Urinary bladder (tissue), 4 donors: ENCODE measurements around the gene TMEM235. TPM values are rescaled to one million over a fixed set of nuclear protein-coding genes. Genes with fewer than 3 reads are reported as not detected.

Experiments used
- DNase-seq: peaks from one replicate; pipeline ENCODE4 v3.0.0-alpha.2; 2015; ENCODE audit errors: extremely low spot score
- H3K27ac ChIP-seq: one replicate; pipeline ENCODE4 v1.5.1; 2013; ENCODE audit warnings: low read depth, mild to moderate bottlenecking, moderate library complexity
- H3K36me3 ChIP-seq: one replicate; pipeline ENCODE4 v1.6.1; 2013; ENCODE audit warnings: mild to moderate bottlenecking, moderate library complexity; ENCODE audit not compliant: insufficient read depth
- H3K4me1 ChIP-seq: one replicate; pipeline ENCODE4 v1.6.1; 2013; ENCODE audit warnings: mild to moderate bottlenecking, moderate library complexity; ENCODE audit not compliant: insufficient read depth
- H3K4me3 ChIP-seq: one replicate; pipeline ENCODE4 v1.5.1; 2013; ENCODE audit warnings: low read depth, low read length
- WGBS: extraction: QIAGEN DNeasy Blood & Tissue Kit; methylation state at CpG from one replicate; pipeline ENCODE4 v1.1.7; 2013; 5-methylcytosine and 5-hydroxymethylcytosine counted together
- polyA plus RNA-seq: library from polyadenylated mRNA; stranded (reverse); fragments of 200-250 nt; gene quantifications from one replicate; pipeline ENCODE4 v1.2.3, GENCODE V29; 2013
- total RNA-seq: library from RNA; depleted of rRNA; stranded (reverse); fragments of >200 nt; gene quantifications from one replicate; pipeline ENCODE4 v1.2.3, GENCODE V29; 2014
- donor health status: healthy with polysubstance abuse.
- donor health status: healthy.

The TMEM235 gene
- total and polyA plus RNA-seq, 2 donors = not detected

DNA sequence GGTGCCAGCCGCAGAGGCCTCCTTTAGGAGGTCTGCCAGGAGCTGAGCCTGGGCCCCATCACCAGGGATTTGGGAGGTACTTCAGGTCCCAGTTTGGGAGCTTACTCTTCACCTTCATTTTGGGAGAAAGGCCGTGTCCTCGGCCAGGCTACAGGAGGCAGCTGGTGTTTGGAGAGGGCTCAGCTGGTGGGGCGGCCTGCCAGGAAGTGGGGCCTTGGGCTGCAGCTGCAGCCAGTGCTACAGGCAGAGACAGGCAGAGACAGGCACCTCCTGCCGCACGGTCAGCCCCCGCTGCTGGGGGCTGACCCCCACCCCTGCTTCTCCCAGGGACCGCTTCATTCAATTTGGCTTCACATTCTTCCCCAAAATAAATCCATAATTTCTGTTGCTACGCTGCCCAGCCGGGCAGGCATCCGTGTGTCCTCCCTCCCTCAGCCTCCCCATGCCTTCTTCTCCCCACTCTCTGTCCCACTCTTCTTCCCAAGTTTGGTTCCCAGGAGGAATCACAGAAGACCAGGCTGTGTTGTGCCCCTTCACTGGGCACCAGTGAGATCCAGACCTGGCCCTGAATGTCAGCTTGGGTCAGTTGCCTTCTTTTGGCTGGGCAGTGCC is 6.1 kb downstream of the TMEM235 start:
- H3K36me3 ChIP-seq = no peaks in the 10 kb centered on the region
- no peak overlapping the region for H3K4me3 ChIP-seq
- no peak for DNase-seq
- WGBS = 58% methylated on average over 11 of the region's 11 CpGs
- H3K4me1 ChIP-seq = no peaks in the 10 kb centered on the region
- no peak overlapping the region for H3K27ac ChIP-seq

DNA sequence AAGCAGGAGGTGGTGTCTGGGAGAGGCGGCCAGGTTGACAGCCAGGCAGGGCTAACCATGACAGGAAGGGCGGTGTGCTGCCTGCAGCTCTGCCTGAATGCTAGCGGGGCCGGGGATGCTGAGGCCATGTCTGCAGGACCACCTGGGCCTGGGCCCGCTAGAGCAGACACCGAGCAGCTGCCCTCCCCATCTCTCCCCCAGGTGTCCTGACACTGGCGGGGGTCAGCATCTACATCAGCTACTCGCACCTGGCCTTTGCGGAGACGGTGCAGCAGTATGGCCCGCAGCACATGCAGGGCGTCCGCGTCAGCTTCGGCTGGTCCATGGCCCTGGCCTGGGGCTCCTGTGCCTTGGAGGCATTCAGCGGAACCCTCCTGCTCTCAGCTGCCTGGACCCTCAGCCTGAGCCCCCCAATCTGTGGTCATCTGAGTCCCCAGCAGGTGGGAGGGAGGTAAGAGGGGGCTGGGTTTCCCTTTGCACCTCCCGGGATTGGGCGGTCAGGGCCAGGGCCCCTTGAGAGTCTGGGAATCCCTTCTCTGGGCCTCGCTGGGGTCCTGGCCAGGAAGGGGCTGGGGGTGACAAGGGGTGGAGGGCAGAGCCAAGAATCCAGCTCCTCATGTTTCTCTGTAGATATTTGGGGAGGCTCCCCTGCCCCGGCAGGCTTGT is 7.5 kb downstream of the TMEM235 start:
- no peaks in the 10 kb centered on the region for H3K4me1 ChIP-seq
- no peak overlapping the region for H3K4me3 ChIP-seq
- 89% methylated on average over 20 of the region's 20 CpGs for WGBS
- no peaks in the 10 kb centered on the region for H3K36me3 ChIP-seq
- no peak overlapping the region for H3K27ac ChIP-seq
- no peak for DNase-seq

DNA sequence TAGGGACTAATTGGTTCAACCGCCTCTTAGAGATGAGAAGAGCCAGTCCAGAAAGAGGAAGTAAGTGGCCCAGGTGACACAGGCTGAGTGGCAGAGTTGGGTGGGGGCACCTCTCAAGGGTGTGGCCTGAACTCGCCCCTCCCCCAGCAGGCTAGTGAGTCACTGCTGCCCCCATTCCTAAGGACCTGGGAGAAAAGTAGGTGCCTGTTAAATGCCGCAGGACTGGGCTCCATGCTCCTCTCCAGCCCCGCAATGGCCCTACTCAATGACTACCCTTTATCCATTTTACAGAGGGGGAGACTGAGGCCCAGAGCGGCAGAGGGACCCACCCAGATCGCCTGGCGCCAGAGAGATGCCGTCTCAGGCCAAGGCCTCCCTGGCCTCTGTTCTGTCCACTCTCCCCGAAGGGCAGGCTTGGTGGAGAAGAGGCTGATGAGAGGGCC is 8.1 kb downstream of the TMEM235 start:
- no peaks in the 10 kb centered on the region for H3K36me3 ChIP-seq
- H3K4me1 ChIP-seq = no peaks in the 10 kb centered on the region
- no peak overlapping the region for H3K4me3 ChIP-seq
- 93% methylated on average over 9 of the region's 9 CpGs for WGBS
- H3K27ac ChIP-seq = no peak overlapping the region
- DNase-seq = no peak

DNA sequence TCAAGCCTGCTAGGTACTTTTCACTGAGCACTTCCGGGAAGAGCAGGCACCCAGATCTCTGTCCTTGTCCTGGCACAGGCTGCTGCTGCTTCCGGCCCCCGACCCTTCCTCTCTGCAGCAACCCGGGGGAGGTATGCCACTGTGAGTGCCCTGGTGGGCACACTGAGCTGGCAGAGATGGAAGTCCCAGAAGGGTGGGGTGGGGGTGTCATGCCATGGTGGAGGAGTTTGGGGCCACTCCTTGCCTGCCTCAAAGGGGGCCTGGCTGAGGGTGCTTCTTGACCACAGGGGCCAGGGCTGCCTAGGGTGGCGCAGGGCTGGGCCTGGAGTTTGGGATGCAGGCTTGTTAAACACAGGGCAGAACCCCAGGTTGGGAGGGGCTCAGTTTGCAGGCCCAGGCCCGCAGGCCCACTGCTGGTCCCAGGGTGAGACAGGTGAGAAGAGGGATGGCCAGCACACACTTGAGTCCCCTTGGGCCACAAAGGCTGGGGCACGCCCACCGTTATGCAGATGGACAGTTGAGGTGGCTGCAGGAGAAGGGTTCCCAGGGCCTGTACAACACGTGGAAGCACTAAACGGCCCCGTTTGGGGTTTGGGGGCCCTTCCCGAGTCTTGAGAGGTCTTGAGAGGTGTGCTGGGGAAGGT is 8.7 kb downstream of the TMEM235 start:
- no peak overlapping the region for H3K27ac ChIP-seq
- H3K36me3 ChIP-seq = no peaks in the 10 kb centered on the region
- DNase-seq = no peak
- no peak overlapping the region for H3K4me3 ChIP-seq
- WGBS = 78% methylated on average over 12 of the region's 12 CpGs
- no peaks in the 10 kb centered on the region for H3K4me1 ChIP-seq

DNA sequence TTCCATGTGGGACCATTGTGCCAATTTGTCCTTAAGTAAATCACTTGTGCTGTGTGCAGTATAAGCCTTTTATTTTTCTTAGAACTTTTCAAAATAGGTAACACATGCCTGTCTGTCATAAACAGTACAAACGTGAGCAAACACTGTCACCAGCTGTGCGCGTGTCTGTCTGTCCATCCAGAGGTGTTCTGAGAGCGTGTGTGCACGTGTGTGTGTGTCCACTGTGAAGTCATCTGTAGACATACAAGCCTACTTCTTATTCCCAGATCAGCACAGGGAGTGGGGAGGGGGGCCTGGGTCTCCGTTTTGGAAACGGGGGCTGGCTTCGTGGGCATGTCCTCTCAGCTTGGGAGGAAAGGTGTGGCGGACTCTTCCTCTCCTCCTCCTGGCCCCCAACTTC is 9.4 kb downstream of the TMEM235 start:
- no peak overlapping the region for H3K4me3 ChIP-seq
- no peak for DNase-seq
- WGBS = 81% methylated on average over 9 of the region's 9 CpGs
- H3K27ac ChIP-seq = no peak overlapping the region
- H3K4me1 ChIP-seq = no peaks in the 10 kb centered on the region
- no peaks in the 10 kb centered on the region for H3K36me3 ChIP-seq

DNA sequence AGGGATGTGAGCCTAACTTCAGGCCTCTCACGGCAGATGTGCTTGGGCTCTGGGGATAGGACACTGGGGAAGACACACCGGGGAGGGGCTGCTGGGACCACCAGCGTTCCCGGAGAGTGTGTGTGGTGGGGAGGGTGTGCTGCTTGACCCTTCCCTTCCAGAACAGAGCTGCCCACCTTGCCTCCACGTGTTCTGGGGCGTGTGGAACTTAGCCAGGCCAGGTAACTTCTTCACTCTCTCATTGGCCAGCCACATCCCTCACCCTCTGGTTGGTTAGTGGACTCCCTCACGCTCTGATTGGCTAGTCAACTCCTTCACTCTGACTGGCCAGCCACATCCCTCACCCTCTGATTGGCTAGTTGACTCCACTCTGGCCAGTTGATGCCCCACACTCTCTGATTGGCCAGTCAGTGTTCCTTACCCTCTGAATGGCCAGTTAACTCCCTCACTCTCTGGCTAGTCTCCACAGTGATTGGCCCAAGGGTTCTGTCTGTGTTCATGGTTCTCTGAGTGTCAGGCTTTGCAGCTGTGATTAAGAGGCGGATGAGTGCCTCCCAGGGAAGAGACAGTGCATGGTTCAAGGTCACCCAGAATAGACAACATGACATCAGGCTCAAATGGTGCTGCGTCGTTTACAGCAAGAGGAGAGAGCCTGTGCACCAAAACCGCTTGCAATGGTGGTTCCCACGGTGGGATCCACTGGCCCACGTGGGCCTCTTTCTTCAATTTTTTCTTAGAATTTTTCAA is 10.0 kb downstream of the TMEM235 start:
- DNase-seq = no peak
- H3K27ac ChIP-seq = no peak overlapping the region
- WGBS = 83% methylated on average over 13 of the region's 13 CpGs
- H3K4me1 ChIP-seq = no peaks in the 10 kb centered on the region
- H3K36me3 ChIP-seq = no peaks in the 10 kb centered on the region
- H3K4me3 ChIP-seq = no peak overlapping the region

DNA sequence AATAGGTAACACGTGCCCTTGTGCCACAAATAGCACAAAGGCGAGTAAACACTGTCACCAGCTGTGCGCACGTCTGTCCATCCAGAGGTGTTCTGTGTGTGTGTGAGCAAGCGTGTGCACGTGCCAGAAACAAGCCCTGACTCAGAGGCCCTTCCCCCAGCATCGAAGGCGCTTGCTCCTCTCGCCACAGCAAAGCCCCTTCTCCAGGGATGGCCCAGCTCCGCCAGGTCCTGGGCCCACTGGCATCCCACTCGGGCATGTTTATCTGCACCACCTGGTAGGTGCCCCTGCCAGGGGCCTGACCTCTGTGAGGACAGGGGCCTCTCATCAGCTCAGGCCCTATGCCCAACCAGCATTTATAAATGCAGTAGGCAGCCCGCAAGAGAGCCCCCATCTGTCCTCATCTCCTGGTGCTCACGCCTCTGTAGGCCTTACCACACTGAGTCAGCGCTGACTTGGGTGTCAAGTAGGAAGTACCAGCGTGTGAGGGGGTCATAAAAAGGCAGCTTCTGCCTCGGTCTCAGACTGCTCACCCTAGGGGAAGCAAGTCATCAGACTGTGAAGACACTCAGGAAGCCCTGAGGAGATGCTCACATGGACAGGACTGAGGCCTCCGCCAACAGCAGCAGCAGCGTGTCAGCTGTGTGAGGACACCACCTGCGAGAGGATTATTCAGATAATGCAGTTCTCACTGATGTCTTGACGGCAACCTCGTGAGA is 10.8 kb downstream of the TMEM235 start:
- Histone ChIP-seq H3K36me3 (no peaks in the 10 kb centered on the region), H3K4me3 (no peak overlapping the region), H3K27ac (no peak overlapping the region), H3K4me1 (no peaks in the 10 kb centered on the region)
- no peak for DNase-seq
- 77% methylated on average over 21 of the region's 21 CpGs for WGBS

DNA sequence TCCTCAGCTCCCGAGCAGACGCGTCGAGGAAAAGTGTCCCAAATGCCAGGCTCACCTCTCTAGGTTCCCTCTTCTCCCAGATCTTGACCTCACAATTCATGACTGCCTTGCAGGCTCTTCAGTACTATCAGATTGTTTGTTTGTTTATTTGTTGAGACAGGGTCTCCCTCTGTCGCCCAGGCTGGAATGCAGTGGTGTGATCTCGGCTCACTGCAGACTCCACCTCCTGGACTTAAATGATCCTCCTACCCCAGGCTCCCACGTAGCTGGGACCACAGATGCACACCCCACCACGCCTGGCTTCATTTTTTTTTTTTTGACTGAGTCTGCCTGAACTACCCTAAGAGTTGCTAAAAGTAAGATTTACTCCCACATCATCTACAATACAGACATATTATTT is 15.9 kb downstream of the TMEM235 start:
- no peak overlapping the region for H3K27ac ChIP-seq
- no peaks in the 10 kb centered on the region for H3K36me3 ChIP-seq
- DNase-seq = no peak
- H3K4me3 ChIP-seq = no peak overlapping the region
- WGBS = 70% methylated on average over 8 of the region's 8 CpGs
- no peaks in the 10 kb centered on the region for H3K4me1 ChIP-seq

DNA sequence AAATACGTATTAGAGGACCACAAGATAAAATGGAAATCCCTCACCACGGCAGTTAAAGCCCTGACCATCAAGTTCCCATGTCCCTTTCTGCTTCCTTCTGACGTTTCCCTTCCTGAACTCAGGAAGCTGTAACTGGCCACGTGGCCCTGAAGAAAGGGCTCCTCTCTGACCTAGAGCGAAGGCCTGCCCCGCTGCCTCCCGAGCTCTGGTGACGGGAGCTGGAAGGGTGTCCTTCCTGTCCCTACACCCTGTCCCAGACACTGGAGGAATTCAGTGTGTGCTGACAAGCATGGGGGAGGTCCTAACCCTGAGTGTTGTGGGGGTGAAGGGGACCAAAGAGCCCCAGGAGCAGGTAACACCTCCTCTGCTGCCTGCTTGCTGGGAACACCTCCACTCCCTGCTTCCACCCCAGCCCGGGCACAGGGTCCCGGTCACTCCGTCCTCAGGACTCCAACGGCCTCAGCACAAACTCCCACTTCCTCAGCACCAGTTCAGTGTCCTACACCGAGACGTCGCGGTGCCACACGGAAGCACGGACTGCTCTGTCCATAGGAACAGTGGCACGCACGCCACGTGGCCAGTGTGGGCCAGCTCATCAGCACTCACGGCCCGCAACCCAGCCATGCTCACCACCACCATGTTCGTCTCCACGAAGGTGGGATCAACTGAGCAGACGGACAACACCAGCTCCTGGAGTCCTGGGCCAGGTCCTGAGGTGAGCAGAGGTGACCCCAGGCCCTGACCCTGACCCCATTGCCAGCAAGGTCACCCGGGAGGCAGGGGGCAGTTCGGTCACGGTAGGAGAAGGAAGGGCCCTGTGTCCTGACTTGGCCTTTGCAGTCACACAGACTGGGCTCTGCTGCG is 16.9 kb downstream of the TMEM235 start:
- 77% methylated on average over 30 of the region's 30 CpGs for whole genome bisulfite sequencing
- no peak for DNase-seq
- no peak overlapping the region for H3K27ac ChIP-seq

DNA sequence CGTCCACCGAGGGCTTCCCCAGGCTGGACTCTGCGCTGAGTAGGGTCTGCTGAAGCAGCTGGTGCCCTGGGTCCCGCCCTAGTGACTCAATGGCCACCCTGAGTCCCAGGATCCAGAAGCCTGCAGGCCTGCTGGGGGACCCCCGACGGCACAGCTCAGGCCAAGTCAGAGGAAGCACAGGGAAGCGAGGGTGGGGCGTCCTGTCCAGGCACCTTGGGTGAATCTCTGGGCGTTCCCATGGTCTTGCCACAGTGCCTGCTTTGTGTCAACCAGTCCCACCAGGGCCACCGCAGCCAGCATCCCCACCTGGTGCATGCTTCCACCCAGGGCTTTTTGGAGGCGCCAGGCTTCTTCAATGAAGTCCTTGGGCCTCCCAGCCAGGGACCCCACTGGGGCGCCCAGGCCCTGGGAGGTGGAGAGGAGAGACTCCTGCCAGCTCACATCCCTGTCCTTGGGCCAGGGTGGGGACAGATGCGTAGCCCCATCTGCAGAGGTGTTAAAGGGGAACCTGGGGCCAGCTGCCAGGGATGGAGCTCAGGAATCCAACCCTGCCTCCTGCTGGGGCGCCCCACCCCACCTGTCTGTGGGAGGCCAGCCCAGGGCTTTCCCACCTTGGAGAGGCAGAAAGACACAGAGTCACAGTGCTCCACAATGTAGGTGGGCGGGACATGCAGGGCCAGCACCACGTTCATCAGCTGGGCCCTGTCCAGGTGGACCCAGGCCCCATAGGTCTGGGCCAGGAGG is 17.8 kb downstream of the TMEM235 start:
- Histone ChIP-seq H3K4me3 (no peak overlapping the region), H3K36me3 (no peaks in the 10 kb centered on the region), H3K27ac (no peak overlapping the region), H3K4me1 (no peaks in the 10 kb centered on the region)
- no peak for DNase-seq
- 79% methylated on average over 16 of the region's 16 CpGs for WGBS

More for the DNA sequence above, 16.9 kb downstream of the TMEM235 start:
- H3K4me1 ChIP-seq = no peaks in the 10 kb centered on the region
- no peak overlapping the region for H3K4me3 ChIP-seq
- H3K36me3 ChIP-seq = no peaks in the 10 kb centered on the region

DNA sequence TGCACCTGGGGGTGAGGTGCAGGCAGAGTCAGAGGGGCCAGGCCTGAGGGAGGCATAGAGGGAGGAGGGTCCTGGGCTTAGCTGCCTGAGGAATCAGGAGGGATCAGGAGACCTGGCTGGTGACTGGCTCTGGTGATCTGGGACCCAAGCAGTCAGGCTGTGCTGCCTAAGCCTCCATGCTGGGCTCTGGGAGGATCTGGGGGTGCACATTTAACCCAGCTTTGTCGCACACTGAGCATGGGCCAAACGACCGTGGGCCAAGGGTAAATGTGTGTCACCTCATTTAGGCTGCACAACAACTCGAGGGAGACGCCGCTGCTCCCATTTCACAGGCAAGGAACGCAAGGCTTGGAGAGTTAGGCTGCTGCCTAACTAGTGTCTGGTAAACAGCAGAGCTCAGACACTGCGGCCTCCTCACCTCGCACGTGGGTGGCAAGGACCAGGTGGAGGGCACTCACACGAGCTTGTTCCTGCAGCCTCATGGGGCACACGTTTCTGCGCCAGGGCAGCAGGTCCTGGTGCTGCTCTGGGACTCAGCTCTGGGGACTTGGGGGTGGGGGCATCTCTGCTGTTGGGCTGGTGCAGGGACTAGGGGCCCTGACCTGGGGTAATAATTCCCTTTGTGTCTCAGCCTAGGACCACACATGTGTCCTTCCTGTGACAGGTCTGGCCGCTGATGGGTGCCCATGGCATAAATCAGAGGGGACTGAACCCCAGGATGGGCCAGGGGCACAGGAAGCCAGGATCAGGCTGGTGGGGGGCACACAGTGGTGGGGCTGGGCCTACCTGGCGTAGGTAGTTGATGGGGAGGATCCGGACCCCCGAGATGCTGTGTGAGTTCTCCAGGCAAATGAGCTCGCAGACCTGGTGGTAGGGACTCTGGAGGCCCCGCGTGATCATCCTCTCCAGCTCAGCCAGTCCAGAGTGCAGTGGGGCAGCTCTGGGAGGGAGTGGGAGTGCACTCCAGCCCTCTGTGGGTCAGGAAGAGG is 18.7 kb downstream of the TMEM235 start:
- Histone ChIP-seq H3K27ac (no peak overlapping the region), H3K4me3 (no peak overlapping the region), H3K36me3 (no peaks in the 10 kb centered on the region), H3K4me1 (no peaks in the 10 kb centered on the region)
- DNase-seq = no peak
- 67% methylated on average over 20 of the region's 20 CpGs for WGBS
